Activated CD4-positive, alpha-beta T cell treated with anti-CD3 and anti-CD28 coated beads, Interleukin-2, amount 50 U/mL, for 1 hour (primary cell): ENCODE data around the gene KCNQ1OT1.

ENCODE experiments used
- DNase-seq: peaks from one replicate; pipeline ENCODE4 v3.0.0-alpha.2; 2020

KCNQ1OT1 gene

DNA sequence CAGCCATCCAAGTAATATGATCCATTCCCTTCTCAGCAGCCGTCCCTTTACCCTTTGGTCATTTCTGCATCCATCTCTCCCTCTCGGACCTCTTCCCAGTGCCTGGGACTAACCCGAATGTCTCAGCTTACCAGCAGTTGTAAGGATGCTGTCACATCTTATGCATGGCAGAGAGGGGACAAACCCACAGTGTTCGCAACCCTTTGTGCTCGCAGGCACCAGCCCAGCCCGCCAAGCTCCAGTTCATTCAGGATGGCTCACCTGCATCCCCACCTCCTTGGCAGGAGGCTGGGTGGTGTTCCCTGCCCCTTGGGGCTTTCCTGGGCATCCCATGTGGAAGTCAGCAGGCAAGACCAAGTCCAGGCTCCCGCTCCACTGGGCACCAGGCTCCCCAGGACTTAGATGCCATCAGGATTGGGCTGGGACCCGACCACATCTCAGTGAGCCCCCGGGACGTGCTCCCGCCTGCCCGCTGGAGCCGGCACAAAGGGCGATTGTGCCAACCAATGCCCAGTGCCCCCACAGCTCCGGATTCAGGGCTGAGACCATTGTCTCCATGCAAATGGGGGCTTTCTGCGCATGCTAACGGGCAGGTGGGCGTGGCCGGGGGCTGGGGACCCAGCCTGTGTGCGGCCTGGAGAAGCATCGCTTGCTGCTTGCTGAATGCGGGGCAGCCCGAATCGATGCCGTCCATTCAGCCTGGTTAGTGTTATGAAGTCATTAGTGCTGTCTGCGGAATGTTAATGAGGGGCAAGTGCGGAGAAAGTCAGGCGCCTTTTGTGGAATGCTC lies 108.6 kb downstream of the KCNQ1OT1 start:
- DNase-seq = no peak

DNA sequence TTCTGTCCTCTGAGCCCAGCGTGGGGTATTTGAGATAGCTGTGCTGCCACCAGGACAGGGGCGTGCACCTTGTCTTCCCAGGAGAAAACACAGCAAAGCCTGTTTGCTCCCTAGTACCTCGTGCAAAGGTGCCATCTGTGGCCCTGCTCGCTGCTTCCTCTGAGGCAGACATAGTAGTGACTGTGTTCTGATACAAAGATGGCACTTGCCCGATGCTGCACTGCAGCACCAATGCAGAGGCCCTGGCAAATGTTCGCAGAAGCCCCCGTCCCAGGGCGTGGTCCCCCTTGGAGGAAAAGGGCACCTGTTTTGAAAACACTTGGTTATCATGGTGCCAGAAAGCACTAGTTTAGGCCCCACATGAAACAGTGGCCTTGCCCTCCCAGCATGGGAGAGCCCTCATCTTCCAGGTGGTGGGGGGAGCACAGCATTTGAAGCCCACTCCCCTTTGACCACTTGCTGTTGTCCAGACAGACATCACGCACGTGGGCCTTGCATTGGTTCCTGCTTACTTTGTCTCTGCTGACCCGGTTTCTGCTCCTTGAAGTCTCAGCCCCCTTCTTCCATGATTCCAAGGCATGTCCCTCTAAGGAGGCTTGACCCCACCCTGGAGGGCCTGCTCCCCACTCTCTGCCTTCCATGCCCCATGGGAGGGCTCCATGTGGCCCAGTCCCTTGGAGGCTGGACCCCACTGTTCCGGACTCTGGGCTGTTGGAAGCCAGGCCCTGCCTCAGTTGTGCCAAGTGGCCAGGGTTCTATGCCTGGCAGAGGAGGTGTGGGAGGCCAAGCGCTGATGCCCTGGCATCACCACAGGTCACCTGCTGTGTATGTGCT lies 109.4 kb downstream of the KCNQ1OT1 start:
- no peak for DNase-seq

DNA sequence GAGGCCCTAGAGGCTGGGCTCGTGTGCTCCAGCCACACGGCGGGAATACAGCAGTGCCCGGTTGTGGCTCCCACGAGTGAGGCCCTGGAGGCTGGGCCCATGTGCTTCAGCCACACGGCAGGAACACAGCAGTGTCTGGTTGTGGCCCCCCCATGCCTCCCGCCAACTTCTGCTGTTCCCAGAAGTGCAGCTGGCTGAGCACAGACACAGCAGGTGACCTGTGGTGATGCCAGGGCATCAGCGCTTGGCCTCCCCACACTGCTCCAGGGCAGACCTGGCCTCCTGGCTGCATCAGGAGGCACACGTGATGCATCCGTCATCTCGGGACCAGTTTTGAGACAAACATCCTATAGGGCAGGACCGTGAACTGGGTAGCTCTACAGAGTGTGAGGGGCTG lies 110.3 kb downstream of the KCNQ1OT1 start:
- no peak for DNase-seq

DNA sequence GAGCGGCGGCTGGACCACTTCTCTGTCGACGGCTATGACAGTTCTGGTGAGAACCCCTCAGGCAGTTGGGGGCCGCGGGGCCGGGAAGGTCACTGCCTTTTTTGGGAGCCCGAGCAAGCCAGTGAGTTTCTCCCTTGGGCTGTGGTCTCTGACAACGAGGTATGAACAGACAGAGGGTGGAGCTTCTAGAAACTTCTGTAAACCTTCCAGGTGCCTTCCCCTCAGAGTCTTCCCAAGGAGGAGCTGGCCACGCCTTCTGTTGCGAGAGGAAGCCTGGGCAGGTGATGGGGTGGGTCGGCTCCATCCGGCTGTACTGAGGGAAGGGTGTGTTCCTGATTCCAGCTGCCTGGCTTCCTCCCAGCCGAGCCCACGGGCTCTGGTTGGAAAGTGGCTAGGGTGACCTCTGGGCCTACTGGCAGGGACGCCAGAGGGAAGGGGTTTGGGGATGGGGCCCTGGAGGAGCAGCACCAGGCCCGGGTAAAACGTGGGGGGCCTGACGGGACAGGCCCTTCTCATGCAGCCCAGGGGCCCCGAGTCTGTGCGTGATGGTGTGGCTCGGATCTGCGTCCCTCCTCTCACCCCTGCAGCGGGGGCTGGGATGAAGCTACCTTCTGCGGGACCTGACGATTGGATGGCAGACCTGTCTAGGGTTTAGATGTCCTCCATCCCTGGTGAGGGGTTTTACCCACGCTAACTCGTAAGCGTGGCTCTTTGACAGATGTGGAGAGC lies 110.8 kb downstream of the KCNQ1OT1 start:
- DNase-seq = no peak

DNA sequence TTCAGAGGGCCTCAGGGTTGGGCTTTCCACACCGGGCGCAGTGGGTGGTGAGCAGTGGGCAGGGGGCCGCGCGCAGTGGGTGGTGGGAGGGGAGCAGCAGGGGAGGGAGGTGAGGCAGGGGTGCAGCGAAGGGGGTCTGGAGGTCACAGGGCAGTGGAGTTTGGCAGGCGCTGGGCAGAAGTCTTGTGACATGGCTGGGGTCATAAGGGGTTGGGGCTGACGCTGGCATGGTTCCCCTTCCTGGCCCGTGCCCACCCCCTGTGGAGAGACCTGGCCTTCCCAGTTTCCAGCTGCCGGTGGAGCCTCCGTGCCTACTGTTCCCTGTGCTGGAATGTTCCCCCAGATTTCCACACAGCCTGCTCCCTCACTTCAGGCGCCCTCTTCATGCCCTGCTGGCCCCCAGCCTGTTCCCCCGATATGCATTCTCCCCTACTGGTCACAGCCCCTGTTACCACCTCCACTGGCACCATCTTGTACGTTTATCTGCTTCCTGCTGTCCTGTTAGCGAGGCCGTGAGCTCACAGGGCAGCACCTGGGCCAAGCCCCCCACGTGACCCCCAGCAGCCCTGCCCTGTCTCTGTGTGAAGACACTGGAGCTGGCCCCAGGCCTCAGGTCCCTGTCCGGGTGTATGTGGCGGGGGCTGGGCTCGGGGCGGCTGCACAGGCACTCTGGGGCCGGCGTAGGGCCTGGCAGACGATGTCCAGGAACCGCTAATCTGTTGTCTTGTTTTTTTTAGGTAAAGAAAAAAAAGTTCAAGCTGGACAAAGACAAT lies 111.6 kb downstream of the KCNQ1OT1 start:
- DNase-seq = no peak

DNA sequence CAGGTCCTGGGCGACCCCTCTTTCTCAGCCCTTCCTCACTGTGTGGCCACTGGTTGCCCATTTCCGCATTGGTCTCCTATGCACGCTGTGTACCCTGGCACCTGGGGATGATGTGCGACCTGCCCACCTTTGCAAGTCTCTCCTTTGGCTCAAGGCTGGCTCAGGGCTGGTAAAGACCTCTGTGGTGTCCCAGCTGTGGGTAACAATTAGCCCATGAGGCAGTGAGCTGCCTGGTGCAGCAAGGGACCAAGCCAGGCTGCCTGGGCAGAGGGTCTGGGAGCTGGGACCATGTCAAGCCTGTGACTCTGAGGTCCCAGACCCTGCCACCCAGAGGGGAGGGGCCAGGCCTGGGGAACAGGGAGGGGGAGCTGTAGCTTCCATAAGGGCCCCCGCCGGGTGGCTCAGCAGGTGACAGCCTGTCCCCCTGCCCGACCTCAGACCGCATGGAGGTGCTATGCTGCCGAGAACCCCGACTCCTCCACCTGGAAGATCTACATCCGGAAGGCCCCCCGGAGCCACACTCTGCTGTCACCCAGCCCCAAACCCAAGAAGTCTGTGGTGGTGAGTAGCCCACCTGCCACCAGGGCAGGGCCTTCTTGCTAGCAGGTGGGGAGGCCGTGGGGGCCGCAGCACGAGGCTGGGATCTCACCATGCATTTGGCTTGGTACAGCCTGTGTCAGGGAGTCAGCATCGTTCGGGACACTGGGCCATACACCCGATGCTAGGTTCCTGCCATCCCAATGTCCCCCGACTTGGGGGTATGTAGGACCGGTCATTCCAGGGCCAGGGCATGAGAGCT lies 112.5 kb downstream of the KCNQ1OT1 start:
- no peak for DNase-seq

DNA sequence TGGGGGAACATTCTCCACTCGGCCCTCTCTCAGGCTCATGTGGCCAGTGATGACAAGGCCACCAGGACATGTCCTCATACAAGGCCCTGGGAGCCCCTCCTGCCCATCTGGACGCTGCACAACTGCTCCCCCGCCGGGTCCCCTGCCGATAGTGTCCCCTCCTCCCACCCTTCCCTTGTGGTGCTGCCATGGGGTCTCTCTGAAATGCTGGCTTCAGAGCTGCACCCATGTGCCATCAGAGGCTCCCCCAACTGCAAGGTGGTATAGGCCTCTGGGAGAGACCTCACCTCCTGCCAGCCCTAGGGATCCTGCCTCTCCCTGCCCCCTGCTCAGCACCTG lies 113.0 kb downstream of the KCNQ1OT1 start:
- DNase-seq = no peak

DNA sequence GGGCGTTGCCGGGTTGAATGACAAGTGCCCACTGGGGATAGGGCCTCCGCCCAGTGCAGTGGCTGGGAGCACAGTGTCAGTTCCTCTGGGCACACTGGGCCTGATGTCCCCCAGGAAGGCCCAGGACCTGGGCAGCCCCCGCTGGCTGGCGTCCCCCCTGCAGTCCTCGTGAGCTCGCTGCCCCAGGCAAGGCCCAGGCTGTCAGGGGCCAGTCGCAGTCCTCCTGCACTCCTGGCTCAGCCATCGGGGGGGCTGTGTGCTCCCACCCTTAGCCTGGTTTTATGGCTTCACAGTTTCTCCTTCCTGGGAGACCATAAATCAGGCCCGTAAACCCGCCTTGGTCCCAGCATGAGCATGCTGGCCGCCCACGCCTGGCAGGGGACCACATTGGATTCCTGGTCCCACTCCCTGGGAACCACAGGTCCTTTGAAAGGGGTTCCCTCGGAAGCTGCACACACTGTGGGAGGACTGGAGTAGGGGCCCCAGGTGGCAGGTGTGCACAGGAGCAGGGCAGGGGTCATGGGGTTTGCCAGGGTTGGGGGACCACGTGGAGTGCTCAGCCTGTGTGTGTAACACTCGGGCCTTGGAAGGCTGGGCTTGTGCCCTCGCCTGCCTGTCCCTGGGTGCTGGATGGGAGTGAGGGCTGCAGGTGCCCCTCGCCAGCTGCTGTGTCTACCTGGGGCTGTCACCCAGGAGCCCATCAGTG lies 113.6 kb downstream of the KCNQ1OT1 start:
- DNase-seq = no peak

DNA sequence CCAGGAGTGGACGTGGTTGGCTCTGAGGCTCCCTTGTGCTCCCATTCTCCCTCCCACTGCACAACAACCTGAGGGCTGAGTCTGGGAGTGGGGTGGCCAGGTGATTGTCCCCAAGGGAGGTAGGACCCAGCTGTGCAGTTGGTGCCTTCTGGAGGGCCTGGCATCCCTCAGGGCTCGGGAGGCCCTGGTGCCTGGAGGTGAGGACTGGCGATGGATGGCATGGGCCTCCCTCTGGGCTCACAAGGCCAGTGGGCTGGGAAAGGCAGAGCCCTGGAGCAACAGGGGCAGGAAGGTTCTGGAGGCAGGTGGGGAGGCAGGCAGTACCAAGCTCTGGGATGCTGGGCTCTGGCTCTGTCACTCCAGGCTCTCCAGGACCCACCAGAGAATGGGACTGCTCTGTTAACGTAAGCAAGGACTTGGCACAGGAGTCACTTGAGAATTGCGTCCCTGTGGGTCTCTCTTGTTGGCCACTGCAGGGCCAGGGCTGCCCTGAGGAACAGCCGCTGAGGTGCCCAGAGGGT lies 114.2 kb downstream of the KCNQ1OT1 start:
- no peak for DNase-seq

DNA sequence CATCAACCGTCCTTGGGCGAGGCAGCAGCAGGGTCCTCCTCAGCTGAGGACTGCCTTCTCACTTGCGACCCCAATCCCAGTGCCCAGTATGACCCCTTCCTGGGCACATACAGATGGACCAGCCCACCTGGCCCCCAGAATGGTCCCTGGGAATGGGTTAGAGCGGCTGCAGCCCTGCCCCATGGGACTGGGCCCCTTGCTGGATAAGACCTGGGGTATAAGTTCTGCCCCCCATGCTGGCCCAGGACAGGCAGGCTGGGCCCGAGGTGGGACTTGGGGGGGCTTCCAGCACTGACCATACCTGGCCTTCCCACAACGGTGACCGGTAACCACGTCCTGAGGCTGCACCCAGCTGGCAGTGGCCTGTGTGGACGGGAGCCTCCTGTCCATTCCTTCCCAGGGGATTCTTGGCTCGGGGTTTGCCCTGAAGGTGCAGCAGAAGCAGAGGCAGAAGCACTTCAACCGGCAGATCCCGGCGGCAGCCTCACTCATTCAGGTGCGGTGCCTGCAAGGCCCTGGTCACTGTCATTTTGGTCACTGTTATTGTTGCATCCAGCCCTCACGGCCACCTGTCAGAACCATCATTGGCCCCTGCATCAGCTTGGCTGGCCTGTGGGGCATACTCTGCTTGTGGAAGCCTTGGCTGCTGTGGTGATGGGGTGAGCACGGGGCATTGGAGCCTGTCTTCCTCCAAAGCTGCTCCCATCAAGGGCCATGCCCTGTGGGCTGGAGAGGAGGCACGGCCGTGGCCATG lies 114.8 kb downstream of the KCNQ1OT1 start:
- DNase-seq = no peak

DNA sequence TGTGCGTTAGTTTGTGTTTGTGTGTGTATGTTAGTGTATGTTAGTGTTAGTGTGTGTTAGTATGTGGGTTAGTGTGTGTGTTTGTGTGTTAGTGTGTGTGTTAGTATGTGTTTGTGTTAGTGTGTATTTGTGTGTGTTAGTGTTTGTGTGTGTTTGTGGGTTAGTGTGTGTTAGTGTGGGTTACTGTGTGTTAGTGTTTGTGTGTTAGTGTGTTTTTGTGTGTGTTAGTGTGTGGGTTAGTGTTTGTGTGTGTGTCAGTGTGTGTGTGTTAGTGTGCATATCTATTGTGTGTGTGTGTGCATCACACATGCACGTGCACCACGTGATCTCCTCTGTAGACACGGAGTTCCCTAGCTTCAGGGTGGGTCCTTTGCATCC lies 115.4 kb downstream of the KCNQ1OT1 start:
- DNase-seq = no peak

DNA sequence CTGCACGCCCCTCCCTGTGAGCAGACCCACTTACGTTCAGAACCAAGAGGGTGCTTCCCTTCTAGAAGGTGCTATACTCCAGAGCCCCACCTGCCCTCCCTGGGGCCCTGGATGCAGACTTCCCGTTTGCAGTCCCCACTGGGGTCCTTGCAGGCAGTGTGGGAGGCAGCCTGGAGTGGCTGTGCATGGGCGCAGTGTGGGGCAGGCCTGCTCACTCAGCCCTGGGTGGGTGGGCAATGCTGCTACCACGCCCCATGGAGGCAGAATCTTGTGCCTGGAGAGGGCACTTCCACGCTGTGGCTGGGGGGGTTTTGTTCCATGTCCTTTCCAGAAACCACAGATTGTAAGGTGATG lies 116.2 kb downstream of the KCNQ1OT1 start:
- no peak for DNase-seq

DNA sequence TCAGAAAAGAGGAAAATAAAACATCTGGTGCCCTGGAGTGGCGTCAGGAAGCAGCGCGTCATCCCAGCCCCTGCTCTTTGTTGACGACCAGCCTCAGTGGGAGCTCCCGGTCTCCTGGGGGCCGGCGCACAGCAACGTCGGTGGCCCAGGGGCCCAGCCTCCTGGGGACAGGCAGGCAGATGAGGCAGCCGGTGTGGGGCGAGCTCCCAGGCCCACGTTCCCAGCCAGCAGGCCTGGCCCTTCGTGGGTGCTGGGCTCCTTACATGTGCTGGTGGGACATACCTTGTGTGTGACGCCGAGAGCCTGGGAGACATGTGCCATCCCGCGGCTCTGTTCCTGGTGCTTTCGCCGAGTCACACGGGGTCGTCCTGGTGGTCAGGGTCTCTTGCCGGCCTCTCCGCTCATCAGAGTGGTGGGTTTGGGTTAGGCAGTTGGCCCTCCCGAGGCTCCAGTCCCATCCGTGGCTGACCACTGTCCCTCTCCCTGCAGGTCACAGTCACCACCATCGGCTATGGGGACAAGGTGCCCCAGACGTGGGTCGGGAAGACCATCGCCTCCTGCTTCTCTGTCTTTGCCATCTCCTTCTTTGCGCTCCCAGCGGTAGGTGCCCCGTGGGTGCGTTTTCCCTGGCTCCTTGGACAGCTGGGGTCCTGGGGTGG lies 116.7 kb downstream of the KCNQ1OT1 start:
- DNase-seq = no peak

DNA sequence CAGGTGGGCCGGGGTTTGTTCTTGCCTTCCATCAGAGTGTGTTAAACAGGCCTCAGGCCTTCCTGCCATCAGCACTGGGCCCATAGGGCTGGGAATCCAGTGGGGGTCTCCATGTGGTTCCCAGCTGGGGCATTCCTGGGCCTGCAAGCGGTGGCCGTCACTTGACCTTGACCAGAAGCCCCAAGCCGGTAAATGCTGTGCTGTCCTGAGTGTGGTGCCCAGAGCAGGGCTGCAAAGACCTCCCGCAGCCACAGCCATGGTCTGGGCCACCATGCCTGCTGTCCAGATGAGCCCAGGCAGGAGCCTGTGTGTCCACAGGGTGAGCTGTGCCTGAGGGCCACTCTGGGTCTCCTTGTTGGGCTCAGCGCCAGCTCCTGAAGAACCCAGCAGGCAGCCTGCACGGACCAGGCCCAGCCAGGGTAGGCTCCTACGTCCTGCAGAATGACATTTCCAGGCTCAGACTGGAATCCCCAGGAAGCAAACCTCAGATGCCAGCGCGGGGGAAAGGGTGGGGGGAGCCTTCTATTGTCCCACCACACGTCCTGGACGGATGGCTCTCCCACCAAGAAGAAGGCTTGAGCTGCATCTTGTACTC lies 117.3 kb downstream of the KCNQ1OT1 start:
- no peak for DNase-seq

DNA sequence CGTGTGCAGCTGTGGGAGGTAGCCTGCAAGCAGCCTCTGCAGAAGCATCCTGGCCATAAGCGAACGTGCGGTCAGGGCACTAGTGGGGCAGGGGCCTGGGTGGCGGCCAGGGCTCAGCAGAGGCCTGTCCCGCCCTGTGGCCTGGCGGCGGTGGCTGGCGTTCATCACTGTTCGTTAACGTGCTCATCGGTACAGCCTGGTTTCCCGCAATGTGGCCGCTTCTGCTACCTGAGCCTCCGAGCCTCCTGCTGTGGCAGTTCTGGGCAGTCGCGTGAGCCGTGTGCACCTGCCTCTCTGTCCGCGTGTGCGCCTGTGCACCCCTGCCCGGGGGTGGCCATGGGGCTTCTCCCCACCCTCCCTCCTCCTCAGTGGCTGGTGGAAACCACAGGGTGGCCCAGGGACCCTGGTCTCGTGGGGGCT lies 117.9 kb downstream of the KCNQ1OT1 start:
- DNase-seq = no peak

DNA sequence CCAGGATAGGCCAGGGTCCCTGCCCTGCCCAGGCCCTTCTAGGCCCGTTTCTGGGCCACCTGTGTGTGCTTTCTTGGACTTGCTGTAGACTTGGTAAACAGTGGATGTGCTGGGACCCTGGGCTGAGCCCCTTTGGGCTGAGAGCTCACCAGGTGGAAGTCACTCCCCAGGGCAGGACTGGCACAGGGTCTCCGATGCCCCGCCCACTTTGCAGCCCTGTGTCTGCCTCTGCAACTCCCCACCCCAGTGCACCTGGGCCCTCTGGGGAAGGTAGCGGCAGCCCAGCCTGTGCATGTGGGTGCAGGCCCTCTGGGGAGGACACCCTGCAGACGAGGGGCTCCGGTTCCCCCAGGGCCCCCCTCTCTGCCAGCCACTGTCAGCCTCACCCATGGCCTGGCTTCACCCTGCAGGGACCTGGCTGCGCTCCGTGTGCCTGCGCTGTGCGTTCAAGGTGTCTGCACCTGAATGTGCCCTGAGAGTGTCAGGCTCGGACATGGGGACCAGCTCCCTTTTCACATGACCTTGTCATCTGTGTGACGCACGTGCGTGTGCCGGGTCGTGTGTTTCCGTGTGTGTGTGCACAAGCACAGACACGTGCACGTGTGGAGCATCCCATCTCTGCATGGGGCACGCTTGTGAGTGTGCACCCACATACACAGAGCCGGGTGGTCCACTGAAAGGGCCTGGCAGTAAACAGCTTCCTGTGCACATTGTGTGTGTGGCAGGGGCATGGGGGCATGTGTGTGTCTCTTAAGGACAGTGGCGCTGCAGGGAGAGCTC lies 118.5 kb downstream of the KCNQ1OT1 start:
- no peak for DNase-seq

DNA sequence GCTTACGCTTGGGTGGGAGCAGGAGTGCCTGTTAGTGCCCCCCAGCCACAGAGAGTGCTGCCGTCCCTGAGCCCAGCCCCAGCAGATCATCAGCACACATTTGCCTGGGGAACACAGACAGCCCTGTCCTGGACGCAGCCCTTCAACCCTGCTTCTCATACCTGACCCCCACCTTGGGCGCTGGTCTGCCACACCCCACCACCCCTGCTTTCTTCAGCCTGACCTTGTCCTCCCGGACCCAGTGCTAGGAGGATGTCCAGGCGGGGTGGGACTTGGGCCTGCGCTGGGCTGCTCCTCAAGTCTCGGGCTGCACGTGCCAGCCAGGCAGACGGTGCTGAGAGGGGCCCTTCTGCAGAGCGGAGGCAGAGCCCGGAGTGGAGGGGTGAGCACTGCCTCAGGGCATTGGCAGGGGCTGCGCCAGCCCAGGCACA lies 119.2 kb downstream of the KCNQ1OT1 start:
- no peak for DNase-seq

DNA sequence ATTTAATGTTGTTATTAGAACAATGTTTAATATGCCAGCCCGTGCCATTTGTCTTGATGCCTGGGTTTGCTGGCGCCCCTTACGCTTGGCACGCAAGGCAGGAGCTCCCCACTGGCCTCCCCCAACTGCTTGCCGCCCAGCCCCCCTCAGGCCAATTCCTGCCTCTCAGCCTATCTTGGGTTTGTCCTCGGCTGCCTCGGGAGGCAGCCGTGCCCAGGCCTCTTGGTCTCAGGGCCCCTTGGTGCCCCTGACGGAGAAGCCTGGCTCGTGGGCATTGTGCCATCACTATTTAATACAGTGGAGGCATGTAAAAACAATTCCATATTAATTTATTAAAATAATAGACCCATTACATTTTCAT lies 119.8 kb downstream of the KCNQ1OT1 start:
- DNase-seq = no peak
